ENCODE data around the gene BTBD7.

GRCh38 chr14:93302688-93303581 is 29.9 kb downstream of the BTBD7 start:
- TF ChIP-seq CTCF (IDR thresholded peaks at IDR 0.05) (no peak), REST (IDR thresholded peaks at IDR 0.05; ENCODE audit: insufficient read depth in 1 of 2, low read depth in 2 of 2, low read length in 1 of 2) (no peak), POLR2AphosphoS5 (IDR thresholded peaks at IDR 0.05; ENCODE audit: low read depth, low read length) (no peak), SIN3A (IDR thresholded peaks at IDR 0.05; ENCODE audit: borderline replicate concordance, insufficient read depth, low read depth, low read length) (no peak)

Data from Panc1 (cell line).